Measurements from ENCODE around the gene SLC4A1. TPM values are rescaled to one million over a fixed set of nuclear protein-coding genes. Genes with fewer than 3 reads are reported as not detected.

SLC4A1 gene
- total and polyA plus RNA-seq, 4 donors, result 0.14 to 1,478 TPM; not detected in 2

DNA sequence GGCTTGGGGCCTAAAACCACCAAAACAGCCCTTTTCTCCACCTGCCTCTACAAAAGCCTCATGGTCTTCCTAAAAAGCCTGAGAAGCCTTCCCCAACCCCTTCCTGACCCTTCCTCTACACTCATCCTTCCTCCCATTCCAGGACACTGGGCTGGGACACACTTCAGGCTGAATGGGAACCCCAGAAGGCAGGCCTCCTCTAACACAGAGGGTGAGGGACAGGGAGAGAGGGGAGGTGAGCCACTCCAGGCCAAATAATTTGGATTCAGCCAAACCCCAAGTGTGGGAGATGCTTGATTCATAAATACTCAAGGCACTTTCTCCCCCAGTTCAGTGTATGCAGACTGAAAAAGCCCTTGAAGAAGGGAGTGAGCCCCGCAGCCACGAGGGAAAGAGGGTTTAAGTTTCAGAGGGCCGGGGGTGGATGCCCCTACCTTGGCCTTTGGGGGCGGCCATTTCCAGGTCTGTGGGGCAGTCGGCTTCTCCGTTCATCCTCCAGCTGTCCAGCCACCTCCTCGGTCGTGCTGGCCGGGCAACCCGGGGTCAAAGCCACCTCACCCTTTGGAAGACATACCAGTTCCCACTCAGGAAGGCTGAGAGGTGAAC lies 50.1 kb downstream of the SLC4A1 start:
- Histone ChIP-seq H3K9ac (ENCODE audit: low read depth in 1 of 2, low read length in 2 of 2) (peak overlapping the region; percentile 20 to 66), H3K27ac (ENCODE audit: low read depth in 1 of 2, low read length in 2 of 2) (peak overlapping the region in 1 of 2 donors; percentile 65), H3K9me3 (ENCODE audit: control insufficient read depth in 4 of 4, low read length in 3 of 4) (no peaks in the 10 kb centered on the region), H3K4me1 (ENCODE audit: control insufficient read depth in 4 of 4, insufficient read depth in 4 of 4, low read length in 3 of 4) (peaks cover 11 to 32% (median 26%) of the 10 kb centered on the region in 4 donors), H3K27me3 (ENCODE audit: control insufficient read depth in 4 of 4, insufficient read depth in 4 of 4, low read length in 3 of 4) (no peaks in the 10 kb centered on the region), H3K4me3 (ENCODE audit: low read depth in 1 of 3, low read length in 3 of 3) (peak overlapping the region in 2 of 3 donors; percentile 59 to 93), H3K36me3 (ENCODE audit: control insufficient read depth in 4 of 4, insufficient read depth in 3 of 4, low read depth in 1 of 4, low read length in 3 of 4) (peaks cover 11 to 31% (median 27%) of the 10 kb centered on the region in 4 donors)
- 11% methylated on average over 10 of the region's 10 CpGs for WGBS
- TF ChIP-seq NR2F2 (IDR thresholded peaks at IDR 0.05) (no peak), GABPA (IDR thresholded peaks at IDR 0.05 in 1 of 2, conservative IDR thresholded peaks at IDR 0.05 in 1 of 2) (no peak), TAF1 (conservative IDR thresholded peaks at IDR 0.05) (no peak), SP1 (IDR thresholded peaks at IDR 0.05) (no peak), YY1 (IDR thresholded peaks at IDR 0.05) (no peak), RXRA (IDR thresholded peaks at IDR 0.05) (no peak), JUND (IDR thresholded peaks at IDR 0.05) (no peak)
- TF ChIP-seq, protein P1, sequence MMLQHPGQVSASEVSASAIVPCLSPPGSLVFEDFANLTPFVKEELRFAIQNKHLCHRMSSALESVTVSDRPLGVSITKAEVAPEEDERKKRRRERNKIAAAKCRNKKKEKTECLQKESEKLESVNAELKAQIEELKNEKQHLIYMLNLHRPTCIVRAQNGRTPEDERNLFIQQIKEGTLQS (IDR thresholded peaks at IDR 0.05), result no peak
- TF ChIP-seq, protein P2, sequence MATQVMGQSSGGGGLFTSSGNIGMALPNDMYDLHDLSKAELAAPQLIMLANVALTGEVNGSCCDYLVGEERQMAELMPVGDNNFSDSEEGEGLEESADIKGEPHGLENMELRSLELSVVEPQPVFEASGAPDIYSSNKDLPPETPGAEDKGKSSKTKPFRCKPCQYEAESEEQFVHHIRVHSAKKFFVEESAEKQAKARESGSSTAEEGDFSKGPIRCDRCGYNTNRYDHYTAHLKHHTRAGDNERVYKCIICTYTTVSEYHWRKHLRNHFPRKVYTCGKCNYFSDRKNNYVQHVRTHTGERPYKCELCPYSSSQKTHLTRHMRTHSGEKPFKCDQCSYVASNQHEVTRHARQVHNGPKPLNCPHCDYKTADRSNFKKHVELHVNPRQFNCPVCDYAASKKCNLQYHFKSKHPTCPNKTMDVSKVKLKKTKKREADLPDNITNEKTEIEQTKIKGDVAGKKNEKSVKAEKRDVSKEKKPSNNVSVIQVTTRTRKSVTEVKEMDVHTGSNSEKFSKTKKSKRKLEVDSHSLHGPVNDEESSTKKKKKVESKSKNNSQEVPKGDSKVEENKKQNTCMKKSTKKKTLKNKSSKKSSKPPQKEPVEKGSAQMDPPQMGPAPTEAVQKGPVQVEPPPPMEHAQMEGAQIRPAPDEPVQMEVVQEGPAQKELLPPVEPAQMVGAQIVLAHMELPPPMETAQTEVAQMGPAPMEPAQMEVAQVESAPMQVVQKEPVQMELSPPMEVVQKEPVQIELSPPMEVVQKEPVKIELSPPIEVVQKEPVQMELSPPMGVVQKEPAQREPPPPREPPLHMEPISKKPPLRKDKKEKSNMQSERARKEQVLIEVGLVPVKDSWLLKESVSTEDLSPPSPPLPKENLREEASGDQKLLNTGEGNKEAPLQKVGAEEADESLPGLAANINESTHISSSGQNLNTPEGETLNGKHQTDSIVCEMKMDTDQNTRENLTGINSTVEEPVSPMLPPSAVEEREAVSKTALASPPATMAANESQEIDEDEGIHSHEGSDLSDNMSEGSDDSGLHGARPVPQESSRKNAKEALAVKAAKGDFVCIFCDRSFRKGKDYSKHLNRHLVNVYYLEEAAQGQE (IDR thresholded peaks at IDR 0.05), result no peak
- TF ChIP-seq, protein P3, sequence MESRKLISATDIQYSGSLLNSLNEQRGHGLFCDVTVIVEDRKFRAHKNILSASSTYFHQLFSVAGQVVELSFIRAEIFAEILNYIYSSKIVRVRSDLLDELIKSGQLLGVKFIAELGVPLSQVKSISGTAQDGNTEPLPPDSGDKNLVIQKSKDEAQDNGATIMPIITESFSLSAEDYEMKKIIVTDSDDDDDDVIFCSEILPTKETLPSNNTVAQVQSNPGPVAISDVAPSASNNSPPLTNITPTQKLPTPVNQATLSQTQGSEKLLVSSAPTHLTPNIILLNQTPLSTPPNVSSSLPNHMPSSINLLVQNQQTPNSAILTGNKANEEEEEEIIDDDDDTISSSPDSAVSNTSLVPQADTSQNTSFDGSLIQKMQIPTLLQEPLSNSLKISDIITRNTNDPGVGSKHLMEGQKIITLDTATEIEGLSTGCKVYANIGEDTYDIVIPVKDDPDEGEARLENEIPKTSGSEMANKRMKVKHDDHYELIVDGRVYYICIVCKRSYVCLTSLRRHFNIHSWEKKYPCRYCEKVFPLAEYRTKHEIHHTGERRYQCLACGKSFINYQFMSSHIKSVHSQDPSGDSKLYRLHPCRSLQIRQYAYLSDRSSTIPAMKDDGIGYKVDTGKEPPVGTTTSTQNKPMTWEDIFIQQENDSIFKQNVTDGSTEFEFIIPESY (IDR thresholded peaks at IDR 0.05), result no peak
- TF ChIP-seq, protein P4, sequence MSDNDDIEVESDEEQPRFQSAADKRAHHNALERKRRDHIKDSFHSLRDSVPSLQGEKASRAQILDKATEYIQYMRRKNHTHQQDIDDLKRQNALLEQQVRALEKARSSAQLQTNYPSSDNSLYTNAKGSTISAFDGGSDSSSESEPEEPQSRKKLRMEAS (IDR thresholded peaks at IDR 0.05), result no peak
- peak; percentile 45 for DNase-seq (ENCODE audit: low spot score)

GRCh38 chr17:44216694-44217093 lies 51.2 kb downstream of the SLC4A1 start:
- Histone ChIP-seq H3K36me3 (ENCODE audit: control insufficient read depth in 4 of 4, insufficient read depth in 3 of 4, low read depth in 1 of 4, low read length in 3 of 4) (peaks cover 11 to 31% (median 27%) of the 10 kb centered on the region in 4 donors), H3K27ac (ENCODE audit: low read depth in 1 of 2, low read length in 2 of 2) (no peak overlapping the region), H3K4me3 (ENCODE audit: low read depth in 1 of 3, low read length in 3 of 3) (no peak overlapping the region), H3K9me3 (ENCODE audit: control insufficient read depth in 4 of 4, low read length in 3 of 4) (no peaks in the 10 kb centered on the region), H3K27me3 (ENCODE audit: control insufficient read depth in 4 of 4, insufficient read depth in 4 of 4, low read length in 3 of 4) (no peaks in the 10 kb centered on the region), H3K4me1 (ENCODE audit: control insufficient read depth in 4 of 4, insufficient read depth in 4 of 4, low read length in 3 of 4) (peaks cover 5 to 21% (median 16%) of the 10 kb centered on the region in 4 donors), H3K9ac (ENCODE audit: low read depth in 1 of 2, low read length in 2 of 2) (no peak overlapping the region)
- DNase-seq (ENCODE audit: low spot score), result no peak
- WGBS, result 77% methylated on average over 5 of the region's 5 CpGs
- no peak for TF ChIP-seq HNF4A (conservative IDR thresholded peaks at IDR 0.05)
- no peak for TF ChIP-seq RAD21 (IDR thresholded peaks at IDR 0.05)
- TF ChIP-seq, protein P2 (IDR thresholded peaks at IDR 0.05), result no peak
- no peak for TF ChIP-seq TAF1 (conservative IDR thresholded peaks at IDR 0.05)
- TF ChIP-seq HNF4G (IDR thresholded peaks at IDR 0.05), result no peak
- no peak for TF ChIP-seq YY1 (IDR thresholded peaks at IDR 0.05)
- TF ChIP-seq JUND (IDR thresholded peaks at IDR 0.05), result no peak
- no peak for TF ChIP-seq NR2F2 (IDR thresholded peaks at IDR 0.05)
- TF ChIP-seq, protein P3 (IDR thresholded peaks at IDR 0.05), result no peak
- TF ChIP-seq GABPA (IDR thresholded peaks at IDR 0.05 in 1 of 2, conservative IDR thresholded peaks at IDR 0.05 in 1 of 2), result no peak
- no peak for TF ChIP-seq CTCF (IDR thresholded peaks at IDR 0.05; ENCODE audit: low read depth, low read length, missing input control)
- TF ChIP-seq, protein P4 (IDR thresholded peaks at IDR 0.05), result no peak
- TF ChIP-seq SP1 (IDR thresholded peaks at IDR 0.05), result no peak
- no peak for TF ChIP-seq RXRA (IDR thresholded peaks at IDR 0.05)
- TF ChIP-seq FOXA1 (IDR thresholded peaks at IDR 0.05), result no peak

Data from liver (tissue), 9 donors.